ENCODE data around the gene EGR2.
A peak's percentile ranks its signal among the peaks of the same experiment; 100 is the strongest.

DNA sequence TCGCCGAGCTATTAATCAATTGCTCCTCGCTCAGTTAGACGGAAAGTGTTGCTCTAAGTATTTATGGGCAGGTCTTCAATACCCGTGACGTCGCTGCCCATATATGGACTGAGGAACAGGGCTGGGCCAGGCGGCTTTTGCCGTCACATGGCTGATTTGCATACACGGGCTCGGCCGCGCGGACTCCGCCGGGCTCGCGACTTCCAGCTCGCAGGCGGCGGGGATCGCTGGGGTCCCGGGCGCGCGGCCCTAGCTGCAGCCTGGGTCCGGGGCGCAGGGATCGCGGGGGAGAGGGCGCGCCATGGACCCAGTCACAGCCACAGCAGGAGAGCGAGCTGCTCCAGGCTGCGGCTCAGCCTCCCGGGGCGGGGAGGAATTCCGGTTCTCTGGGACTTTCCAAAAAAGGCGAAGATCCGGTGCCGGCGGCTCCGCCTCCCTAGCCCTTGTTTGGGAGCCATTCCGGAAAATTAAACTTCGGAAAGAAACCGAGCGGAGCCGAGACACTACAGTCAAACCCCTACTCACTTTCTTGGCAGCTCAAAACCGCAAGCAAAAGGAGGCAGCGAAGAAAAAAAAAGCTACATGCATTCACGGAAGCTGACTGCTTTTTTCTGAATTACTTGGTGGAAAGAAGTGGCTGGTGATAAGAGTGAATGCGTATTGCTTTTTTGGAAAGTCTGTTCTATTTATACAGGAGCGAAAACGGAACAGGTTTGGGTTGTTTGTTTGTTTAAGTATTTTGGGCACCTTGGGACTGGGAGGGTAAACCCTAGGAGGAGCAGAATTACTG is at the start of gene EGR2:
- TF ChIP-seq POLR2A (IDR thresholded peaks at IDR 0.05; ENCODE audit: low read depth, low read length) (no peak), TAF1 (IDR thresholded peaks at IDR 0.05; ENCODE audit: low read depth, low read length) (peak; percentile 53)

All from GM12891 (cell line).